Type B pancreatic cell (in vitro differentiated cells): ENCODE measurements around the gene SULT4A1. TPM values are rescaled to one million over a fixed set of nuclear protein-coding genes. Genes with fewer than 3 reads are reported as not detected.

Source experiments
- DNase-seq: peaks from one replicate; pipeline ENCODE4 v3.0.0; 2021; ENCODE audit warnings: mixed read lengths; ENCODE audit not compliant: unreplicated experiment; ENCODE audit errors: extremely low spot score
- H3K27ac Mint-ChIP-seq: 2 replicates; pipeline ENCODE4 v1.8.0; 2021; ENCODE audit warnings: mild to moderate bottlenecking, mixed read lengths
- H3K27me3 Mint-ChIP-seq: 2 replicates; pipeline ENCODE4 v1.8.0; 2021; ENCODE audit warnings: mixed read lengths
- H3K36me3 Mint-ChIP-seq: 2 replicates; pipeline ENCODE4 v1.8.0; 2021; ENCODE audit warnings: mixed read lengths
- H3K4me1 Mint-ChIP-seq: one replicate; pipeline ENCODE4 v1.8.0; 2021; ENCODE audit warnings: mixed read lengths; ENCODE audit not compliant: unreplicated experiment
- H3K4me3 Mint-ChIP-seq: 2 replicates; pipeline ENCODE4 v1.8.0; 2021; ENCODE audit warnings: mild to moderate bottlenecking, mixed read lengths
- H3K9me3 Mint-ChIP-seq: 2 replicates; pipeline ENCODE4 v1.8.0; 2021; ENCODE audit warnings: mixed read lengths
- CTCF ChIP-seq: fragments of 200-600 bp; sonication (generic); conservative IDR thresholded peaks from 2 replicates; pipeline ENCODE4 v1.5.0; 2021; ENCODE audit warnings: antibody characterized with exemption, mild to moderate bottlenecking
- total RNA-seq: library from RNA; stranded (reverse); gene quantifications from 2 replicates; pipeline ENCODE4 v1.2.1, GENCODE V29; 2021; ENCODE audit warnings: low replicate concordance

The SULT4A1 gene
- total RNA-seq, 1 donor from 2014 or later: 10.8 TPM

DNA sequence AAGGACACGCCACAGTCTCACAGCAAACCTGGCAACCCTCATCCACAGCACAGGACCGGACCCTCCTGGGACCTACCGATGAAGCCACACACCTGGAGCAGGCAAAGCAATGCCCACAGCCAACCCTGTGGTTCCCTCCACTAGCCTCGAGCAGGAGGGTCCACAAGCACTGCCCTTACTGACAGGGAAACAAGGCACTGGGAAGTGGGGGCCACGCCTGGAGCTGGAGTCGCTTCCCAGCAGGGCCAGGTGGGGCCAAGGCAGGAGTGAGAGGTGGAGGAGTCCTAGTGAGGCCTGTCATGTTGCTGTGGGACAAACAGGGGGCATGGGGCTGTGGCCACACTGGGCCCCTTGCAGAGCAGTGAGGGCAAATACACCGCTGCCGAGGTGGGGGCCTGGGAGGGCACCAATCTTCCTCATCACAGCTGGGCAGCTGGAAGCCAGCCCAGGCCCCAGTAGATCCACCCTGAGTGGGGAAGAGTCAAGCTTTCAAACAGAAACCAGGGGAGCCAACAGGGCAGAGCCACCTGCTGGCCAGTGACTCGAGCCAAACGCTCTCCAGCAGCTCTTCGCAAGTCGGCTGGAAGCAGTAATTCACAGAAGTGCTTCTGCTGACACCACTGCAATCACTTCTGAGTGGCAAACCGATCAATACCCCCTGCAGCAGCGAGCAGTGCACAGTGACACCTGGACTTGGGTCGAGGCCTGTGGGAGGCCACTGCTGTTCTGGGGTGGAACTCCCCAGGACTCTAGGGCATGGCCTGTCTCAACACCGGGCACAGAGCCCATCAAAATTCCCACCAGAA is 13.7 kb downstream of the SULT4A1 start:
- Mint-ChIP-seq H3K9me3 (no peaks in the 10 kb centered on the region), H3K27me3 (peaks cover 17% of the 10 kb centered on the region)

GRCh38 chr22:43847376-43848289 is 14.7 kb downstream of the SULT4A1 start:
- peaks cover 13% of the 10 kb centered on the region for H3K27me3 Mint-ChIP-seq
- no peak for TF ChIP-seq CTCF
- no peaks in the 10 kb centered on the region for H3K9me3 Mint-ChIP-seq
- no peak overlapping the region for H3K4me3 Mint-ChIP-seq
- H3K4me1 Mint-ChIP-seq: peaks cover 24% of the 10 kb centered on the region
- DNase-seq: no peak
- H3K27ac Mint-ChIP-seq: no peak overlapping the region
- H3K36me3 Mint-ChIP-seq: no peaks in the 10 kb centered on the region

More for the DNA sequence above, 13.7 kb downstream of the SULT4A1 start:
- peak; percentile 58 for TF ChIP-seq CTCF
- no peaks in the 10 kb centered on the region for H3K36me3 Mint-ChIP-seq
- peak overlapping the region; percentile 39 for H3K27ac Mint-ChIP-seq
- no peak for DNase-seq
- H3K4me1 Mint-ChIP-seq: peaks cover 23% of the 10 kb centered on the region
- no peak overlapping the region for H3K4me3 Mint-ChIP-seq

DNA sequence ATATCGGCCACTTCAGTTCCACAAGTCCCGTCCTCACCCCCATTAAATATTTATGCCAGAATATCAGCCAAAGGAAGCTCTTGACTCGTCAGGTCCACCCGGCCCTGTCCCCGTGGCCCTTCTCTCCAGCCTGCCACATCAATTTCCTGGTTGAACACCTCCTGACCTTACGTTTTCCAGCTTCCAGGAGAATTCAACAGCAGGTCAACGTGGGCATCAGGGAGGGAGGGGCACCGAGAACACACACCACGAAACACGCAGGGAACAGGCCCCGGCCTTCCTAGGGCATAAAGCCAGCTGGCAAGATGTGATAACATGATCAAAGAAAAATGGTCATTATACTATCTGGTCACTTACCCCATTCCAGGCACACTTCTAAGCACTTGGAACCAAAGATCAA is 15.3 kb downstream of the SULT4A1 start:
- H3K27me3 Mint-ChIP-seq: peaks cover 13% of the 10 kb centered on the region
- no peaks in the 10 kb centered on the region for H3K36me3 Mint-ChIP-seq
- H3K4me1 Mint-ChIP-seq: peaks cover 24% of the 10 kb centered on the region
- no peak overlapping the region for H3K4me3 Mint-ChIP-seq
- TF ChIP-seq CTCF: no peak
- no peak overlapping the region for H3K27ac Mint-ChIP-seq
- DNase-seq: no peak
- H3K9me3 Mint-ChIP-seq: no peaks in the 10 kb centered on the region

GRCh38 chr22:43845981-43846380 is 16.3 kb downstream of the SULT4A1 start:
- Mint-ChIP-seq H3K4me1 (peaks cover 21% of the 10 kb centered on the region), H3K27me3 (peaks cover 8% of the 10 kb centered on the region), H3K36me3 (no peaks in the 10 kb centered on the region), H3K27ac (no peak overlapping the region), H3K4me3 (no peak overlapping the region), H3K9me3 (no peaks in the 10 kb centered on the region)
- TF ChIP-seq CTCF: no peak
- no peak for DNase-seq

GRCh38 chr22:43844560-43845545 is 17.5 kb downstream of the SULT4A1 start:
- TF ChIP-seq CTCF: no peak
- peak overlapping the region; percentile 65 for H3K27ac Mint-ChIP-seq
- H3K4me3 Mint-ChIP-seq: no peak overlapping the region
- H3K36me3 Mint-ChIP-seq: no peaks in the 10 kb centered on the region
- peaks cover 21% of the 10 kb centered on the region for H3K4me1 Mint-ChIP-seq
- no peaks in the 10 kb centered on the region for H3K27me3 Mint-ChIP-seq
- no peaks in the 10 kb centered on the region for H3K9me3 Mint-ChIP-seq
- no peak for DNase-seq
